ENCODE measurements around the gene NFXL1. TPM values are rescaled to one million over a fixed set of nuclear protein-coding genes. Genes with fewer than 3 reads are reported as not detected.
A peak's percentile ranks its signal among the peaks of the same experiment; 100 is the strongest.

The NFXL1 gene
- total and polyA plus RNA-seq, 10 of the 15 experiments (the other 5 are each of a cell fraction or from before 2014, with no cell fraction given), result 8.1 to 16.5 (median 13.1) TPM

DNA sequence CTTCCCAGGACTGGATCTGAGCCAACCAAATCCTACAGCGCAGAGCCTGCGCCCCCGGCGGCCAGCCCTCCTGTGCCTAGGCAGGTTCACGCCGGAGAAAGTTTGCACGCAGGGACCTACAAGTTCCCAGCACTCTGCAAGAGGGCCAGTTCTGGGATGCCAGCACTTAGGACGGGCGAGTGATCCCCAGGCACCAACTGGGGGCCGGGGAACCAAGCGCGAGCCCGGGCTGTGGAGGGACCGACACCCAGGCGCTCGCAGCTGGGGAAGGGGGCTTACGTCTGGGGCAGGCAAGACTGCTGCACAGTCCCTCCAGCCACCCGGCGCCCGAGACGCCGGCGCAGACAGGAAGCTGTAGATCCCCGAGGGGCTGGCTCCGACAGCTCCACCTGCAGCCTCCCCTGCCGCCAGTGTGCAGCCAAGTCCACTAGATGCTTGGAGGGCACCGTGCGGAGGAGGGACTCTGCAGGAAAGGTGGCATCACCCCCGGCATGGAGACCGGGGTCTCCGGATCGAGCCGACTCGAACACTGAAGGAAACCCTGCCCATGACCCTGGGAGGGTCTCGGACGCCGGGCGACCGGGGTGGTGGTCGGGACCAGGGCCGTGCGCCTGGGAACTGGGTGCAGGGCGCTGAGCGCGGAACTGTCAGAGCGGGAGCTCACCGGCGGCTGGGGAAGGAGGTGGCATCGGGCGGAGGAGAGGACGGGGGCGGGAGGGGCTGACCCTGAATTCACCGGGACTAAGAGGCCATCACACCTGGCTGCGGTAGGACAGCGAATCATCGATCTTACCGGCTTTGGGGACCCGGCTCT is 77.1 kb downstream of the NFXL1 start:
- Histone ChIP-seq H3K79me2 (ENCODE audit: control insufficient read depth, insufficient read depth, low read length) (no peaks in the 10 kb centered on the region), H3K4me2 (ENCODE audit: control insufficient read depth, insufficient read depth) (peak overlapping the region; percentile 100), H3K9me3 (replicated peaks; ENCODE audit: control insufficient read depth, insufficient read depth, low read length) (no peaks in the 10 kb centered on the region; the same call in 2 of the 3 replicates), H3K27me3 (replicated peaks in 1 of 2; ENCODE audit: control insufficient read depth in 2 of 2, insufficient read depth in 2 of 2, low read length in 1 of 2) (no peaks in the 10 kb centered on the region), H4K20me1 (ENCODE audit: control insufficient read depth, insufficient read depth) (no peaks in the 10 kb centered on the region), H3K4me1 (ENCODE audit: control insufficient read depth, insufficient read depth, low read length) (peaks cover 27% of the 10 kb centered on the region), H3K27ac (ENCODE audit: control insufficient read depth, insufficient read depth) (no peak overlapping the region), H3K36me3 (ENCODE audit: control insufficient read depth in 2 of 2, insufficient read depth in 2 of 2, low read length in 1 of 2) (0 out of 4 replicates have a peak, but pooled peaks cover 0 to 3% of the 10 kb centered on the region in 2 experiments), H3K4me3 (peak overlapping the region; percentile 74), H2AFZ (ENCODE audit: control insufficient read depth, low read depth, low read length) (peak overlapping the region; percentile 92), H3K9ac (ENCODE audit: control insufficient read depth, insufficient read depth, low read length) (peak overlapping the region; percentile 47)
- in situ Hi-C loops (cut with MboI), result loop anchor here (5.0 kb wide), 1 partner anchor 150 kb away; no protein-coding TSS in a partner anchor
- ChIA-PET CTCF (interaction anchor here (0.6 to 9.0 kb wide), 38 partner anchors 10 to 464 kb away, joined by 3 to 153 read pairs (median 4); no protein-coding TSS in a partner anchor), POLR2A (interaction anchor here (1.0 kb wide), 1 partner anchor 353 kb away, joined by 3 read pairs; no protein-coding TSS in a partner anchor), SMC1A (ENCODE audit: uncharacterized antibody, unreplicated experiment) (interaction anchor here (0.7 to 2.4 kb wide), 23 partner anchors 13 to 519 kb away, joined by 3 to 17 read pairs (median 3); no protein-coding TSS in a partner anchor), RAD21 (ENCODE audit: unreplicated experiment) (interaction anchor here (0.6 to 3.3 kb wide), 18 partner anchors 13 to 211 kb away, joined by 3 to 33 read pairs (median 6); no protein-coding TSS in a partner anchor)
- intact Hi-C loops (cut with micrococcal nuclease; ENCODE audit: unreplicated experiment), result loop anchor here (5.0 kb wide), 2 partner anchors 95 to 345 kb away; no protein-coding TSS in a partner anchor
- peak; percentile 85 for ATAC-seq
- DNase-seq (ENCODE audit: low read depth, low spot score), result no peak
- 1% methylated on average over 46 of the region's 58 CpGs for WGBS (ENCODE audit: insufficient coverage, insufficient replicate concordance, low lambda C conversion rate, missing lambda C conversion rate)
- TF ChIP-seq IKZF1 (conservative IDR thresholded peaks at IDR 0.05) (peak; percentile 47; the same call in 1 of the 2 replicates), TBL1XR1 (IDR thresholded peaks at IDR 0.05; ENCODE audit: low read depth, low read length) (no peak)
- no peak for FAIRE-seq
- no TSS peak for BruUV-seq (replicated peaks)

DNA sequence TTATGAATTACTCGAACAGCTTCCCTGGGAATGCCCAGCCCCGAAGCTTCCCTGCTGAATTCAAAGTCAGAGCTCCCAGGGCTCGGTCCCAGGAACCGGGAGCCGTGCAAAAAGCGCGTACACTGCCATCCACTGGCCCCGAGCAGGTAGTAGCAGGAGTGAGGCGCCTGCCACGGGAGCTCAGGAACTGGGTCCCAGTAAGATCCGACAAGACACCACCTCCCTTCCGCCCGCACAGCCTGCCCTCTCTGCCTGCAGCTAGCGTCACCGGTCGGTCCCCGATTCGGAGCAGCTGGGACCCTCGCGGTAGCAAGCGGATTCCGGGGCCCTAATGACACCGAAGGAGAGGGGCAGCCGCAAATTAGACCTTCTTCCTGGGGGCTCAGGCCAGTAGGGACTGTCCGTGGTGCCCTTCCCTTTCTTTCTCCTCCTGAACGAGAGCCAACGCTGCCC is 77.7 kb downstream of the NFXL1 start:
- ATAC-seq (peak; percentile 86), DNase-seq (ENCODE audit: low read depth, low spot score) (no peak), FAIRE-seq (no peak)
- whole genome bisulfite sequencing (ENCODE audit: insufficient coverage, insufficient replicate concordance, low lambda C conversion rate, missing lambda C conversion rate), result under 1% methylated on average over 27 of the region's 27 CpGs
- in situ Hi-C loops (cut with MboI) (loop anchor here (5.0 kb wide), 1 partner anchor 149 kb away; no protein-coding TSS in a partner anchor), intact Hi-C loops (cut with micrococcal nuclease; ENCODE audit: unreplicated experiment) (loop anchor here (1.0 to 5.0 kb wide), 3 partner anchors 96 to 344 kb away; no protein-coding TSS in a partner anchor)
- RAD21 ChIA-PET (ENCODE audit: unreplicated experiment), result interaction anchor here (0.6 to 3.3 kb wide), 18 partner anchors 12 to 212 kb away, joined by 3 to 33 read pairs (median 6); no protein-coding TSS in a partner anchor
- Histone ChIP-seq H2AFZ (ENCODE audit: control insufficient read depth, low read depth, low read length) (peak overlapping the region; percentile 92), H3K9ac (ENCODE audit: control insufficient read depth, insufficient read depth, low read length) (peak overlapping the region; percentile 47), H3K4me3 (peak overlapping the region; percentile 74), H4K20me1 (ENCODE audit: control insufficient read depth, insufficient read depth) (no peaks in the 10 kb centered on the region), H3K36me3 (ENCODE audit: control insufficient read depth in 2 of 2, insufficient read depth in 2 of 2, low read length in 1 of 2) (0 out of 4 replicates have a peak, but pooled peaks cover 0 to 3% of the 10 kb centered on the region in 2 experiments), H3K27ac (ENCODE audit: control insufficient read depth, insufficient read depth) (no peak overlapping the region), H3K4me1 (ENCODE audit: control insufficient read depth, insufficient read depth, low read length) (peaks cover 27% of the 10 kb centered on the region), H3K79me2 (ENCODE audit: control insufficient read depth, insufficient read depth, low read length) (no peaks in the 10 kb centered on the region), H3K9me3 (replicated peaks; ENCODE audit: control insufficient read depth, insufficient read depth, low read length) (no peaks in the 10 kb centered on the region; the same call in 2 of the 3 replicates), H3K27me3 (replicated peaks in 1 of 2; ENCODE audit: control insufficient read depth in 2 of 2, insufficient read depth in 2 of 2, low read length in 1 of 2) (no peaks in the 10 kb centered on the region), H3K4me2 (ENCODE audit: control insufficient read depth, insufficient read depth) (peak overlapping the region; percentile 100)
- POLR2A ChIA-PET, result interaction anchor here (0.6 kb wide), 1 partner anchor 138 kb away, joined by 5 read pairs; no protein-coding TSS in a partner anchor
- SMC1A ChIA-PET (ENCODE audit: uncharacterized antibody, unreplicated experiment), result interaction anchor here (0.7 to 2.4 kb wide), 27 partner anchors 11 to 518 kb away, joined by 3 to 17 read pairs (median 3); no protein-coding TSS in a partner anchor
- CTCF ChIA-PET, result interaction anchor here (0.6 to 9.0 kb wide), 42 partner anchors 9 to 464 kb away, joined by 3 to 153 read pairs (median 4); no protein-coding TSS in a partner anchor
- BruUV-seq (replicated peaks), result no TSS peak
- TF ChIP-seq ATF7 (IDR thresholded peaks at IDR 0.05; ENCODE audit: low read depth), result 0 out of 2 replicates have a peak, but pooled peaks have one; percentile 10
- no peak for TF ChIP-seq NRF1 (conservative IDR thresholded peaks at IDR 0.05; ENCODE audit: low read depth, low read length)
- TF ChIP-seq PAX8 (IDR thresholded peaks at IDR 0.05), result no peak
- TF ChIP-seq, protein P1, sequence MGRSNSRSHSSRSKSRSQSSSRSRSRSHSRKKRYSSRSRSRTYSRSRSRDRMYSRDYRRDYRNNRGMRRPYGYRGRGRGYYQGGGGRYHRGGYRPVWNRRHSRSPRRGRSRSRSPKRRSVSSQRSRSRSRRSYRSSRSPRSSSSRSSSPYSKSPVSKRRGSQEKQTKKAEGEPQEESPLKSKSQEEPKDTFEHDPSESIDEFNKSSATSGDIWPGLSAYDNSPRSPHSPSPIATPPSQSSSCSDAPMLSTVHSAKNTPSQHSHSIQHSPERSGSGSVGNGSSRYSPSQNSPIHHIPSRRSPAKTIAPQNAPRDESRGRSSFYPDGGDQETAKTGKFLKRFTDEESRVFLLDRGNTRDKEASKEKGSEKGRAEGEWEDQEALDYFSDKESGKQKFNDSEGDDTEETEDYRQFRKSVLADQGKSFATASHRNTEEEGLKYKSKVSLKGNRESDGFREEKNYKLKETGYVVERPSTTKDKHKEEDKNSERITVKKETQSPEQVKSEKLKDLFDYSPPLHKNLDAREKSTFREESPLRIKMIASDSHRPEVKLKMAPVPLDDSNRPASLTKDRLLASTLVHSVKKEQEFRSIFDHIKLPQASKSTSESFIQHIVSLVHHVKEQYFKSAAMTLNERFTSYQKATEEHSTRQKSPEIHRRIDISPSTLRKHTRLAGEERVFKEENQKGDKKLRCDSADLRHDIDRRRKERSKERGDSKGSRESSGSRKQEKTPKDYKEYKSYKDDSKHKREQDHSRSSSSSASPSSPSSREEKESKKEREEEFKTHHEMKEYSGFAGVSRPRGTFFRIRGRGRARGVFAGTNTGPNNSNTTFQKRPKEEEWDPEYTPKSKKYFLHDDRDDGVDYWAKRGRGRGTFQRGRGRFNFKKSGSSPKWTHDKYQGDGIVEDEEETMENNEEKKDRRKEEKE (IDR thresholded peaks at IDR 0.05), result no peak
- no peak for TF ChIP-seq TARDBP (IDR thresholded peaks at IDR 0.05; ENCODE audit: borderline replicate concordance)
- TF ChIP-seq, protein P2, sequence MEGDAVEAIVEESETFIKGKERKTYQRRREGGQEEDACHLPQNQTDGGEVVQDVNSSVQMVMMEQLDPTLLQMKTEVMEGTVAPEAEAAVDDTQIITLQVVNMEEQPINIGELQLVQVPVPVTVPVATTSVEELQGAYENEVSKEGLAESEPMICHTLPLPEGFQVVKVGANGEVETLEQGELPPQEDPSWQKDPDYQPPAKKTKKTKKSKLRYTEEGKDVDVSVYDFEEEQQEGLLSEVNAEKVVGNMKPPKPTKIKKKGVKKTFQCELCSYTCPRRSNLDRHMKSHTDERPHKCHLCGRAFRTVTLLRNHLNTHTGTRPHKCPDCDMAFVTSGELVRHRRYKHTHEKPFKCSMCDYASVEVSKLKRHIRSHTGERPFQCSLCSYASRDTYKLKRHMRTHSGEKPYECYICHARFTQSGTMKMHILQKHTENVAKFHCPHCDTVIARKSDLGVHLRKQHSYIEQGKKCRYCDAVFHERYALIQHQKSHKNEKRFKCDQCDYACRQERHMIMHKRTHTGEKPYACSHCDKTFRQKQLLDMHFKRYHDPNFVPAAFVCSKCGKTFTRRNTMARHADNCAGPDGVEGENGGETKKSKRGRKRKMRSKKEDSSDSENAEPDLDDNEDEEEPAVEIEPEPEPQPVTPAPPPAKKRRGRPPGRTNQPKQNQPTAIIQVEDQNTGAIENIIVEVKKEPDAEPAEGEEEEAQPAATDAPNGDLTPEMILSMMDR (IDR thresholded peaks at IDR 0.05 in 2 of 3, conservative IDR thresholded peaks at IDR 0.05 in 1 of 3; ENCODE audit: control insufficient read depth in 2 of 3, extremely low read depth in 1 of 3, insufficient read depth in 1 of 3, low read depth in 3 of 3, low read length in 3 of 3), result peak; percentile 67 to 77 (median 71)
